ENCODE data around the gene POLR2F. TPM values are rescaled to one million over a fixed set of nuclear protein-coding genes. Genes with fewer than 3 reads are reported as not detected.

The POLR2F gene
- total RNA-seq, result 10 to 100 TPM; 57.3 to 73.9 (median 61.6) TPM

DNA sequence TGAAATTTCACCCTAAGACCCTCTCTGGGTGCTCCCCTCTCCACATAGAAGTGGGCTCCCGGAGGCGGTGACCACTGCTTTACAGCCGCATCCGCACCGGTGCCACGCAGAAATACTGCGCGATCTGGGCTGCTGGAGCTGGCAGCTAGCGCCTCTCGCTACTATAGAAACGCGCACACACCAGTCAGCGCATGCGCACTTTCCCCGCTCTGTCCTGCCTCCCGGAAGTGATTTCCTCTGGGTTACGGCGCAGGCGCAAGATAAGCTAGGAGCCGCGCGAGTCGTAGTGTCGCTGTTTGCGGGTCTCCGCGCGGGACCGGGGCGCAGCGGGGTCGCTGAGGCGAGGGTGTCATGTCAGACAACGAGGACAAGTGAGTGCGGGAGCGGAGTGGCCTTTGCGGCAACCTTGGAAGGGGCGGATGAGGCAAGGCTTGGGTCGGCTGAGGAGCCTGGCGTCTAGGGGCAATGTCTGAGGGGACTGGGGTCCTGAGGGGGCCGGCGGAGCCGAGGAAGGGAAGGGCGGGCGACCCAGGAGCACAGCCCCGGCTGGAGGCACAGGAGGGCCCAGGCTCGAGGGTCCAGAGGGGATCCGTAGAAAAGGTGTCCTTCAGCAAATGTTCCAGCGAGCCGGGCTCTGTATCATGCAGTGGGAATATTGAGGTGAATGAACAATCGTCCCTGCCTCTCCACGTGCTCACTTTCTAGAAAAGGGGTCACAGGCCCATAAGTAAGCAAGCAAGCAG lies at the start of gene POLR2F, which contains the start of gene C22orf23:
Gene POLR2F, plus strand, starts transcription at position 263 of the 743 bp plus-strand sequence. Its CDS starts 89 bp downstream, at position 352.
Gene C22orf23, minus strand, starts transcription at position 165 of the 743 bp plus-strand sequence. CDS start 452 bp downstream, outside the sequence.
- DNase-seq (ENCODE audit: low spot score) (peak; percentile 89), ATAC-seq (ENCODE audit: low FRiP score) (peak; percentile 95)
- TF ChIP-seq, protein P1, sequence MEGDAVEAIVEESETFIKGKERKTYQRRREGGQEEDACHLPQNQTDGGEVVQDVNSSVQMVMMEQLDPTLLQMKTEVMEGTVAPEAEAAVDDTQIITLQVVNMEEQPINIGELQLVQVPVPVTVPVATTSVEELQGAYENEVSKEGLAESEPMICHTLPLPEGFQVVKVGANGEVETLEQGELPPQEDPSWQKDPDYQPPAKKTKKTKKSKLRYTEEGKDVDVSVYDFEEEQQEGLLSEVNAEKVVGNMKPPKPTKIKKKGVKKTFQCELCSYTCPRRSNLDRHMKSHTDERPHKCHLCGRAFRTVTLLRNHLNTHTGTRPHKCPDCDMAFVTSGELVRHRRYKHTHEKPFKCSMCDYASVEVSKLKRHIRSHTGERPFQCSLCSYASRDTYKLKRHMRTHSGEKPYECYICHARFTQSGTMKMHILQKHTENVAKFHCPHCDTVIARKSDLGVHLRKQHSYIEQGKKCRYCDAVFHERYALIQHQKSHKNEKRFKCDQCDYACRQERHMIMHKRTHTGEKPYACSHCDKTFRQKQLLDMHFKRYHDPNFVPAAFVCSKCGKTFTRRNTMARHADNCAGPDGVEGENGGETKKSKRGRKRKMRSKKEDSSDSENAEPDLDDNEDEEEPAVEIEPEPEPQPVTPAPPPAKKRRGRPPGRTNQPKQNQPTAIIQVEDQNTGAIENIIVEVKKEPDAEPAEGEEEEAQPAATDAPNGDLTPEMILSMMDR (IDR thresholded peaks at IDR 0.05), result no peak

DNA sequence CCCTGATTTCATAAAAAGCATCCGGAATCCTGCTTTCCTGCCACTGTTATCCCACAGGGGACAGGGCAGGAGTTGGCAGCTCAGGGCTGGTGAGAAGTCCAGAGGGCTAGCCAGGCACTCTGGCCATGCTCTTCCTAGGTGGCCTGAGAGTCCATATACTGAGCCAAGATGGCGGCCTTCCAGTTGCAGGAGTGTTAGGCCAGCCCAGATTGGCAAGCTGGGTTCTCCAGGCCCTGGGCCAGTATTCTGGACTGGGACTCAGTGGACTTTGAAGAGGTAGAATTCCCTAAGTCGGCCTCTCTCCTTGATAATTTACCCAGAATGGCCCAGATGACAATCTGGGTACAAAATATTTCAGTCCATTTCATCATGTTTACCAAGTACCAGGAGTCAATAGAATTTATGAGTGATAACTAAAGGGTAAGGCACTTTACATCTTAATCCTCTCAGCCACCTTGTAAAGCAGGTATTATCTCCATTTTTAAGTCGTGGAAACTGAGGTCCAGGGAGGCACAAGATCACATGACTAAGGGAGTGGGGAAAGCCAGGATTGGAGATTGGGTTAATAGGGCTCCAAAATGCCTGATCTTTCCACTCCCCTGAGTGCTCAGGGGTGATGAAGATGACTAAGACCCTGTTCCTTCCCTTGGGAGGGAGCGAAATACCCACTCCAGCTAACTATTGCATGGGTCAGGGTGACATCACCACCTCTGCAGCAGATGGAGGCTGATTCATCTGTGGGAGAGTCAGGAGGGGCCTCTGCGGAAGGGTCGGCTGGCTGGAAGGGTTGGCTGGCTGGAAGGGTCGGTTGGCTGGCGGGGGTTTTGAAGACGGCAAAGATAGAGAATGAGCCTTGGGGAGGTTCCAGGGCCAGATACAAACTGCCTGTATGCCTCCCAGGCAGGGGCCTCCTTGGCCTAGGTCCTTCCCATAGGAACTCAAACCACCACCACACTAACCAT lies 48.6 kb upstream of the POLR2F start:
- DNase-seq (ENCODE audit: low spot score) (peak; percentile 71), ATAC-seq (ENCODE audit: low FRiP score) (peak; percentile 87)
- TF ChIP-seq, protein P1 (IDR thresholded peaks at IDR 0.05), result no peak

DNA sequence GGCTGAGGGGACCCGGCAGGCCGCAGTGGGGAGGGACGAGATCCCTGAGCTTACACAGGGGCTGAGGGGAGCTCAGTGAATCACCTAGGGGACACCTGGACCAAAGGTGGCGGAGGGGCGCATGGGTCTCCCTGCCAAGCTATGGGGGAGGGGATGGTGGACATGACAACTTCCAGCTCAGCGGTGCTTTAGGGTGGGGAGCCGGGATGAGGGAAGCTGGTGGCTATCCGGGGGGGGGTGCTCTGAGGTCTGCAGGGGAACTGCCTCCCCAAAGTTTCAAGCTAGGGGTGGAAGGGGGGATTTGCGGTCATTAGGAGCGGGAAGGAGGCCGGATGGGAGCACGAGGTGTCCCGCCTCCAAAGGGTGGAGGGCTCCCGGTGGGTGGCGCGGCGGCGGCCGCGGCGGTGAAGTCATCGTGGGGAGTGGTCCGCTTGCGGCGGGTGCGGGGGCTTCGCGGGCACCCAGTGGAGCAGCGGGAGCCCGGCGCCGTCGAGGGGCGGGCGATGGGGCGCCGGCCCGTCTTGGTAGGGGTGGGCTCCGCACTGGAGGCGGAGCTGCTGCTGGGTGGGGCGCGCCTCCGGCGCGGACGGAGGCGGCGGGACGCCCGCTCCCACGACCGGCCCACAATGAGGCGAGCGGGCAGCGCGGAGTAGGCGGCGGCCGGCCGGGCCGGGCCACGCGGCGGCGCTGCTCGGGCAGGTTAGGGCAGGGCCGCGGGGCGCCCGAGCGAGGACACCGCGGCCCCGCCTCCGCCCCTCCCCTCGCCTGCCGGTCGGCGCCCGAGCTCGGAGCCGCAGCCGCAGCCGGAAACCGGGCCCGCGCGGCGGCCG lies 47.8 kb upstream of the POLR2F start, which contains the start of gene MICALL1:
Gene MICALL1, plus strand, starts transcription at position 764 of the 830 bp plus-strand sequence. CDS start 126 bp downstream, outside the sequence.
- TF ChIP-seq, protein P1 (IDR thresholded peaks at IDR 0.05), result no peak

DNA sequence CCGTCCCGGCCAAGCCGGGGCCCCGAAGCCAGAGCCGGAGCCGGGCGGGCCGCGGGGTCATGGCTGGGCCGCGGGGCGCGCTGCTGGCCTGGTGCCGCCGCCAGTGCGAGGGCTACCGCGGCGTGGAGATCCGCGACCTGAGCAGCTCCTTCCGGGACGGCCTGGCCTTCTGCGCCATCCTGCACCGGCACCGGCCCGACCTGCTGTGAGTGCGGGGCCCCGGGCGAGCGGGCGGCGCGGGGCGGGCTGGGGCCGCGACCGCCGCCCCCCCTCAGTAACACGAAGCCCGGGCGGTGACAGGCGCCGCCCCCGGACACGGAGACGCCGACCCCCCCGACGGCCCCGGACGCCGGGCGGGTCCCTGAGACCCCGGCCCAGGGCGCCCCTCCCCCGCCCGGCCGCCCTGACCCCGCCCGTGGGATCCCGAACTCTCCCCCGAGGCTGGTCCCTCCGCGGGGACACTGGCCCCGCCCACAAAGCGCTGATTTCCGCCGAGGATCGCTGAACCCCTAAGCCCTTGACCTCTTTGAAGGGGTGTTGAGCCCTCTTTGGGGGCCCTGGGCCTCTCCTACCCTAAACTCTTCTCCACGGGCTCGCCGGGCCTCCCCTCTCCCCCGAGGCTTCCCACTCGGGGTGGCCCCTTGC lies 47.0 kb upstream of the POLR2F start:
- peak; percentile 6 for ATAC-seq (ENCODE audit: low FRiP score)

More for the DNA sequence above, 47.8 kb upstream of the POLR2F start, which contains the start of gene MICALL1:
- peak; percentile 82 for ATAC-seq (ENCODE audit: low FRiP score)
- no peak for DNase-seq (ENCODE audit: low spot score)

DNA sequence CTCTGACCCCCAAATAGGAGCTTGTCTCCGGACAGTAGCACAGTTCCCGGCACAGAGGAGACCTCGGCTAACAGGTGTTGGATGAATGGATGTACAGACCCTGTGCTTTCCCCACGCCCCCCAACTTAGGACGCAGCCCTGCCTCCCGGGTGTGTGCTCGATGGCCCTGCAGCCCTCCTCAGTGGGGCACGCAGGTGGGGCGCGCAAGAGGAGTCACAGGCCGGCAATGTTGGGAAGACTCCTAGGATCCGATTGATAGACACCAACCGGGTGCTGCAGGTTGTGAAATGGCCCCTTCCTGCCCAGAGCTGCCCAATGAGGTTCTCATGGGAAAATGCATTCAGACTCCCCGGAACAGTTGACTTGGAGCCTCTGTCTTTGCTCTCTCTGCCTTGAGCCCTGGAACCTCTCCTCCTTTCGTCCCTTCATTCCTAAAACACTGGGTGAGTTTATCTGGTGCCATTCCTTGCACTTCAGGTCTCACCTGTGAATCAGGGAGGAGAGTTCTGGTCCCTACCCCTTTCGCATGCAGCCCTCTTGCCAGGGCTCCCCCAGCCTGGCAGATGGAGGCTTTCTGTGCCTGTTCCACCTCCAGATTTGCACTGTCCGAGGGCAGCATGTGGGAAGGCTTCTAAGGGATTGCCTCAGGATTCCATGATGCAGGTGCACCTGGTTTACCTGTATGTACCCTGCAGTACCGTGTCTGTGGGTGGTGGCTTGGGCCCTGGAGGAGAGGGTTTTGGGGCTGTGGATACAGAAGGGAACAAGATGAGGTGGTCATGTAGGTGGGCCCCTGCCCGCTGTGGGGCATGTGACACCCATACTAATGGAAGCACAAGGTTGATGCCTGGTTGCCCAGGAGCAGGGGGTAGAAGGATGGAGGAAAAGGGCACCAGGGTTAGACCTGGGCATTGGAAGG lies 46.2 kb upstream of the POLR2F start:
- ATAC-seq (ENCODE audit: low FRiP score), result no peak
- TF ChIP-seq, protein P1 (IDR thresholded peaks at IDR 0.05), result no peak
- DNase-seq (ENCODE audit: low spot score), result no peak

More for the DNA sequence above, 47.0 kb upstream of the POLR2F start:
- DNase-seq (ENCODE audit: low spot score), result no peak
- TF ChIP-seq, protein P1 (IDR thresholded peaks at IDR 0.05), result no peak

All from omental fat pad (tissue), 4 donors.